HG03097 (cell line): ENCODE measurements around the gene SCART1.

Experiments
- ATAC-seq: cut with Tn5 transposase; IDR thresholded peaks from one replicate; pipeline ENCODE4 v1.9.1; 2021; ENCODE audit not compliant: unreplicated experiment, low FRiP score

The SCART1 gene

DNA sequence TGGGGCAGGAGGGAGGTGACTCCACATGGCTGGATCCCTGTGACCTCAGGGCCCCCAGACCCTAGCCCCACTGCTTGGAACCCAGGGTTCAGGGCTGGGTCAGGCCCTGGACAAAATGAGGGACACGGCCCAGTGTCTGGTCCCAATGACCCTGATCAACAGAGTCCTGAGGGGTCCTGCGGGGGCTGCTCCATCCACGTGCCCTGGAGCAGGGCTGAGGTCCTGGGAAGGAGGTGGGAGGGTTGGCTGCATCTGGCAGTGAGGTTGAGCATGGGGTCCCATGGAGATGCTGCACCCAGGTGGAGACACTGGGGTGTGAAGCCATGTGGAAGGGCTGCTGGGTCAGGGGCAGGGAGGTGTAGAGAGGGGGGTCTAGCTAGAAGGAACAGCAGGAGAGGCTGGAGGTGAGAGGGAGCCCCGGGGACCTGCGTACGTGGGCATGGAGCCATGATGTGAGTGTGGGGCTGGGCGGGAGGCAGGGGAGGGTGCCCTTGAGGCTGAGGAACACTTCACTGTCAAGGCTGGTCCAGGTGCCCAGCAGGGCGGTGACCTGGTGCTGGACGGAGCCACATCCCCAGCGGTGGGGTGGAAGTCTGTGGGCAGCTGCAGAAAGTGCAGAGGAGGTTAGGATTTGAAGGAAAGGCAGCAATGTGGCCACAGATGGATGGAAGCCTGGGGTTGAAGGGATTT, 604 bp downstream of the SCART1 start:
- ATAC-seq = no peak

DNA sequence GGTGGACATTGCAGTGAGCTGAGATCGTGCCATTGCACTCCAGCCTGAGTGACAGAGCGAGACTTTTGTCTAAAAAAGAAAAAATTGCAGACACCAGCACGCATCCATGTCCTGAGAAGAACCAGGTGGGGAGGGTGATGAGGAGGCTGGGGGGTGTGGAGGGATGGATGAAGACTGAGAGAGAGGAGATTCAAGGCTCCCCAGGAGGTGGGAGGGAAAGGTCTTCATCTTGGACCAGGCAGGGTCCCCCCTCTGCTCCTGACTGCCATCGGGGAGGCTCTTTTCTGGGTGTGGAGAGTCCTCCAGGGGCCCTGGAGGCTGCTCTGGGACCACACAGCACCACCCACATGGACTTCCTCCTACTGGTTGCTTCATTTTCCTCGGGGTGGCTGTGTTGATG, 1.5 kb downstream of the SCART1 start:
- ATAC-seq = no peak

DNA sequence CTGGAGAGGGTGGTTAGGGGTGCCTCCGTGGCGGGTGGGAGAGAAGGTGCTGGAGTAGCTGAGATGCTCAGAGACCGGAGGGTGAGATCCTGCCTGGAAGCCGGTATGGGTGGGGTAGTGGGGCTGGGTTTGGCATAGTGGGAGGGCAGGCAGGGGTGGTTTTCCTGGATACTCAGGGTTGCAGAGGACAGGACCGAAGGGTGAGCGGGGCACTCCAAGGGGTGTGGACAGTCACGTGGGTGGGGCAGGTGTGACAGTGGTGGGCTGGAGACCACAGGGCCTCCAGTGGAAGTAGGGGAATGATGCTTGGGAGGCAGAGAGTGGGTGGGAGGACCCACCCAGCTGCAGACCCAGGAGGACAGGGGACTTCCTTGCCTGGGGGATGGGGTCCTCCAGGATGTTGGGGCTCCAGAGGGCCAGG, 1.9 kb downstream of the SCART1 start:
- no peak for ATAC-seq

DNA sequence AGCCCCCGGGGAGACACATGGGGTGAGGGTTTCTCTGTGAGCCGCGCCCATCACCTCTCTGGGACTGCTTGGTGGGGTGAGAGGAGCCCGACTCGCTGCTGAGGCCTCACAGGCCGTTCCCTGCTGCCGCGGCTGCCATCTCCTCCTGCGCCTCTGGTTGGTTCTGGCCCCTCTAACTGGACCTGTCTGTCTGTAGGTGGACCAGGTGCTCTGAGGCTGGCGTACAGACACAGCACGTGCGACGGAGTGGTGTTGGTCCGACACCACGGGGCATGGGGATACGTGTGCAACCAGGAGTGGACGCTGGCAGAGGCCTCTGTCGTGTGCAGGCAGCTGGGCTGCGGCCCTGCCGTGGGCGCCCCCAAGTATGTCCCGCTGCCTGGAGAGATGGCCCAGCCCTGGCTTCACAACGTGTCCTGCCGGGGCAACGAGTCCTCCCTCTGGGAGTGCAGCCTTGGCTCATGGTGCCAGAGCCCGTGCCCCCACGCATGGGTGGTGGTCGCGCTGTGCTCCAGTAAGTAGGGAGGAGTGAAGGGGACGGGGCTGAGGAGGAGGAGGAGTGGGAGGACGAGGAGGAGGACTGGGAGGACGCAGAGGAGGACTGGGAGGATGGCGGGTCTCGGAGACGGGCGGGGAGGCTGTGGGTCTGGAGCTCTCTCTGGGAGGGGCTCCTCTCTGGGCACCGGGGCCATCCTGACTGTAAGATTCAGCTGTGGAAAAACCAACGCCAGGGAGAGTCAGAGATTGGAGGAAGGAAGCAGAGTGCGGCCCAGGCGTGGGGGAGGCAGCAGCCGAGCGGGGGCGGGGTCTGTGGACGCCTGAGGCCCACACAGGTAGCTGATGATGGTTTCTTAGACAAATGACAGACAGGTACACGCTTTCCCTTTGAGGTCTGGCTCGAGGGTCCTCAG, 2.6 kb downstream of the SCART1 start:
- ATAC-seq = no peak

DNA sequence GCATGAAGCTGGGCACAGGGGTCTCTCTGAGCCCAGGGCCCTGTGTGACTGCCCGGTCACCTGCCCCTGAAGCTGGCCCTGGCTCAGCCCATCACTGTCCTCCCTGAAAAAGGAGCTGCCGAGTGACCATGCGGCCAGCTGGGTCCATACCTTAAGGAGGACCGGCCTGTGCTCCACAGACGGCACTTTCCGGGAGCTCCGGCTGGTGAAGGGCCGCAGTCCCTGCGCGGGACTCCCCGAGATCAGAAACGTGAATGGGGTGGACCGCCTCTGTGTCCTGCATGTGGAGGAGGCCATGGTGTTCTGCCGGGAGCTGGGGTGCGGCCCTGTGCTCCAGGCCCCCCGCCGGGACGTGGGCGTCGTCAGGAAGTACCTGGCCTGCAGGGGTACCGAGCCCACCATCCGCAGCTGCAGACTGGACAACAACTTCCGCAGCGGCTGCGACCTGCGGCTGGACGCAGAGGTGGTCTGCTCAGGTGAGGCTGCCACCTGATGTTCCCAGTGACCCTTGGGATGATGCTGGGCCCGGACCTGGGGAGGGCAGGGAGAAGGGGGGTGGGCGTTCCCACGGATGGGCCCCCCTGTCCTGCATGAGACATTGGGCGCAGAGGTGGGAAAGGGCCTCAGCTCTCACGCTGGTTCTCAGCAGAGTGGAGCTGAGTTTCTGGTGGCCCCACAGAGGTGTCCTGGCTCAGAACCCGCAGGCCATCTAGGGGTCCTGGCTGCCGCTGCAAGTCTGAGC, 3.5 kb downstream of the SCART1 start:
- no peak for ATAC-seq

DNA sequence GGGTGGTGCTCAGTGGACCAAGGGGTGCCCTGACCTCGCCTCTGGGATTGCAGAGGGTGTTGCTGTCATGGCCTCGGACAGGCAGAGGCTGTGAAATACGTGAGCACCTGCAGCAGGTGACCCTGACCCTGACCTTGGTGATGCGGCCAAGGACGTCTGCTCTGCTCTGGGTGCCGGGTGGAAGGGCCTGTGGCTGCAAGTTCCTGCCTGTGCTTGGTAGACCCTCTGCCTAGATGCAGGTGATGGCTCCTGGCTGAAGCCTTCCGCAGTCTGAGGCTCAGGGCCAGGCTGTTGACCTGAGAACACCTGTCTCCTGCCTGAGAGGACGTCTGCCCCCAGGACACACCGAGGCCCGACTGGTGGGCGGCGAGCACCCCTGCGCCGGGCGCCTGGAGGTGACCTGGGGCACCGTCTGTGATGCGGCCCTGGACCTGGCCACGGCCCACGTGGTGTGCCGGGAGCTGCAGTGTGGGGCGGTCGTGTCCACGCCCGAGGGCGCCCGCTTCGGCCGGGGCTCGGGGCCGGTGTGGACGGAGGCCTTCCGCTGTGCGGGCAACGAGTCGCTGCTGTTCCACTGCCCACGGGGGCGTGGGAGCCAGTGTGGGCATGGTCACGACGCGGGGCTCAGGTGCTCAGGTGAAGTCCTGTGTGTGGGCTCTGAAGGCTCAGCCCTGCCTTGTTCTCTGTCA, 4.4 kb downstream of the SCART1 start:
- no peak for ATAC-seq

DNA sequence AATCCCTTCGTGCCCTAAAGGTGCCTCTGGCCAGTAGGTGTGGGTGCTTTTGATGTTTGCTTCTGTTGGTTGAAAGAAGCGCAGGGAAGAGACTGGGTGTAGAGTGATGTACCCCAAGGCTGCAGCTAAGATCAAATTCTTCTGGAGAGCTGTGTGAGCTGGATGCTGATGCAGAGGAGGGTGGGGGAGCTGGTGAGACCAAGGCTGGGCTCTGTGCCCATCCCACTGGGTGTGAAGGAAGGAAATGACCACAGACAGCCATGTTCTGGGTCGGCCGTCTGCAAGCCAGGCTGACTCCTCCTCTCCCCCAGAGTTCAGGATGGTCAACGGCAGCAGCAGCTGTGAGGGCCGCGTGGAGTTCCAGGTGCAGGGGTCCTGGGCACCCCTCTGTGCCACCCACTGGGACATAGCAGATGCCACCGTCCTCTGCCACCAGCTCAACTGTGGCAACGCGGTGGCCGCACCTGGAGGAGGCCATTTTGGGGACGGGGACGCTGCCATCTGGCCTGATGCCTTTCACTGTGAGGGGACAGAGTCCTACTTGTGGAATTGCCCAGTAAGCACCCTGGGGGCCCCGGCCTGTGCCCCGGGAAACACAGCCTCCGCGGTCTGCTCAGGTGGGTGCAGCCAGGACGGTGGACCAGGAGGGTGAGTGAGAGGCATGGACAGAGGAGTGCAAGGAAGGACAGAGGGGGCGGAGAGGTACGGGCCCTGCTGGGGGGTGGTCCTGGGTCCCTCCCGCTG, 5.1 kb downstream of the SCART1 start:
- no peak for ATAC-seq

DNA sequence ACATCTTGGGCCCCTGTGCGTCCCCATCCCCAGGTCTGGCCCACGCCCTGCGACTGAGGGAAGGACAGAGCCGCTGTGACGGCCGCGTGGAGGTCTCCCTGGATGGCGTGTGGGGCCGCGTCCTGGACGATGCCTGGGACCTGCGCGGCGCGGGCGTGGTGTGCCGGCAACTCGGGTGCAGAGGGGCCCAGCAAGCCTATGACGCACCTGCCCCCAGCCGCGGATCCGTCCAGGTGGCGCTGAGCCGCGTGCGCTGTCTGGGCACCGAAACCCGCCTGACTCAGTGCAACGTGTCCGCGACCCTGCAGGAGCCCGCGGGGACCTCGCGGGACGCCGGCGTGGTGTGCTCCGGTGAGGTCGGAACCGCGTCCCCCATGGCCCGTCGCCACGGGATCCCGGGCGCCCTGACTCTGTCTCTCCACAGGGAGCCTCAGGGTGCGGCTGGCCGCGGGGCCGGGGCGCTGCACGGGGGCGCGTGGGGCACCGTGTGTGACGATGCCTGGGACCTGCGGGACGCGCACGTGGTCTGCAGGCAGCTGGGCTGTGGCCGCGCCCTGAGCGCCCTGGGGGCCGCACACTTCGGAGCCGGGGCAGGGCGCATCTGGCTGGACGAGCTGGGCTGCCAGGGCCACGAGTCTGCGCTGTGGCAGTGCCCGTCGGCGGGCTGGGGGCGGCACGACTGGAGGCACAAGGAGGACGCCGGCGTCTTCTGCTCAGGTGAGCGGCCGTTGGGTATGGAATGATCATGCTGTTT, 5.9 kb downstream of the SCART1 start:
- no peak for ATAC-seq

DNA sequence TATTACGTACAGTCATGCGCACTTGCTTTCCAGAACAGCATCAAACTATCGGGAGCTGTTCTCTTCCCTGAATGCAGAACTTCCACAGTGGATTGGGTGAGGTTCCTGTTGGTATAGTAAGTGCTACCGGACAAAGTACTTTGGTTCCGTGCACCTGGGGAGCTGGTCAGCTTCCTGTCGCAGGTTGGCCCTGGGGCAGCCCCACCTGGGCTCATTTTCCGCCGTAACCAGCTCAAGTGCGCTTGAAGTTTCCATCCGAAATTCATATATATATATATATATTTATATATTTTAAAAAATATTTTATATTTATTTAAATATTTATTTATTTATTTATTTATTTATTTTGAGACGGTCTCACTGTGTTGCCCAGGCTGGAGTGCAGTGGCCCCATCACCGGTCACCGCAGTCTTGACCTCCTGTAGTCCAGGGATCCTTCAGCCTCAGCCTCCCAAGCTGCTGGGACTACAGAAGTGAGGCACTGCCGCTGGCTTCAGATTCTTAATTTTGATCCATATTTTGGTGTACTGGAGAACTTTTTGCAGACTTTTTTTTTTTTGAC, 6.5 kb downstream of the SCART1 start:
- no peak for ATAC-seq

DNA sequence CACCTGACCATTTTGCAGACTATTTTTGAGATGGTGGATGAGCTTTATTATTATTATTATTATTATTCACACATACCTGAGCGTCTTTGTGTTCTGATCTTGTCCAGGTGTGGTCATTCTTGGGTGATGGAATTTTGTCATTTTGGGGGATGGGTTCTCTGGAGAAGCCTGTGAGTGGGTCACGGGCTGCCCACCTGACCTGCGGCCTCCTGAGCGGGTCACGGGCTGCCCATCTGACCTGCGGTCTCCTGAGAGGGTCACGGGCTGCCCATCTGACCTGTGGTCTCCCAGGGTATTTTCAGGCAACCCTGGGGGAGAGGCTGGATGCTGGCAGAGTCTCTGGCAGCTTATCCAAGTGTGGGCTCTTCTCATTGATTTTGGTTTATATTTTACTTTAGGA, 7.3 kb downstream of the SCART1 start:
- no peak for ATAC-seq

DNA sequence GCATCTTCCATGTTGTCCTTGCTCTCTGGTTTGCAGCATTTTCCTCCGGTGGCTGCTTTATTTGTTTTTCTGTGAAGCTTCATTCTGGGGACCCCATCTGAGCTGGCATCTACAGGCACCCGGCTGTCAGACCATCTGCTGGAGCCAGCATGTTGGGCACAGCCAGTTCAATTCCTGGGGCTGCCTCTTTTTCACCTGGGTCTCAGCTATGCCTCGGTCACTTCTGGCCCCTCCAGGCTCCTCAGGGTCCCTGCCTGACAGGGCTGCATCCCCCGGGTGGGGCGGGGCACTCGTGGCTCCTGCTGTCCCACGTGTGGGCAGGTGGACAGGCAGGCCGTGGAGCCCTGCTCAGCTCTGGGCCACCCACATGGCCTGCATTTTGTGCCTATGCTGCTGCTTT, 8.1 kb downstream of the SCART1 start:
- no peak for ATAC-seq

DNA sequence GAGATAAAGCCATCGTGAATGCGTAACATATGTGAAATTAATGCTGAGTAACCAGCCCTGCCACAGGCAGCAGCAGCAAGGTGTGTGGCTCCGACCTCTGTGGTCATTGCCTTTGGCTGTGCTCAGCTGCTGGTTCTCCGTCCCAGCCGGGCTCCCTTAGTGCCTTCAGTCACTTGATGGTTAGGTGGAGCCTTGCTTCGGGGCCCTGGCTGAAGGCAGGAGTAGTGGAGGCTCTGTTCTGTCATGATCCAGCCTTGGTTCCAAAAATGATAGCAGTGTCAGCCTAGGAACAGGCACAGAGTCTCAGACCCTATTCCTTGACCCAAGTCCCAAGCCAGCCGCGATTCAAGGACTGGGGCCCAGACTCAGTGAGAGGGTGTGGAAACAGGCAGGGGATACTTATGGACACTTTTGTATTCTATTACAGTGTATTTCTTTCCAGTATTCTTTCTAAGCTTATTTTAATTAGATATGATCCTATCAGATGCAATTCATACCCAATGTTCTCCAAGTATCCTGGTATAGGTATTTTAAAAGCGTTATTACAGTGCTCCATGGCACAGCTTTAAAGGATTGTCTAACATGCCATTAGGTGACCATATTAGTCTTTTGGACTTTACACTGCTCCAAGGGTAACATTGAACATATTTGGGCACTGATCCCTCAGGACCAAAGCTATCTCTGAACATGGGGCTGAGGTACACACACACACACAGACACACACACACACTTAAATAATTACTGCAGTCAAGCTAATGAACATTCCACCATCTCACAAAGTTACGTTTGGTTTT, 9.0 kb downstream of the SCART1 start:
- no peak for ATAC-seq

DNA sequence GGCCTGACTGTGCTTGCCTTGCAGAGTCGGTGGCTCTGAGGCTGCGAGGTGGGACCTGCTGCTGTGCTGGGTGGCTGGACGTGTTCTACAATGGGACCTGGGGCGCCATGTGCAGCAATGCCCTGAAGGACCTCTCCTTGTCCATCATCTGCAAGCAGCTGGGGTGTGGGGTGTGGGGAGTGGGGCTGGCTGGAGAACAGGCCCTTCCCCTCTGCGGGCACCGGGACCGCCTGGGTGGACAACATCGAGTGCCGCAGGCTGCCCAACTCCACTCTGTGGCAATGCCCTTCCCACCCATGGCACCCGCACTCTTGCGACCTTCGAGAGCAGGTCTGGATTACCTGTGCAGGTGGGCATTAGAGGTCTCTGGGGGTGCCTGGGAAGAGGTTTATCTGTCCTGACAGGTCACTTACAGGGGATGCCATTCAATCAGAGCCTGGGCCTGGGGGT, 10.9 kb downstream of the SCART1 start:
- no peak for ATAC-seq

DNA sequence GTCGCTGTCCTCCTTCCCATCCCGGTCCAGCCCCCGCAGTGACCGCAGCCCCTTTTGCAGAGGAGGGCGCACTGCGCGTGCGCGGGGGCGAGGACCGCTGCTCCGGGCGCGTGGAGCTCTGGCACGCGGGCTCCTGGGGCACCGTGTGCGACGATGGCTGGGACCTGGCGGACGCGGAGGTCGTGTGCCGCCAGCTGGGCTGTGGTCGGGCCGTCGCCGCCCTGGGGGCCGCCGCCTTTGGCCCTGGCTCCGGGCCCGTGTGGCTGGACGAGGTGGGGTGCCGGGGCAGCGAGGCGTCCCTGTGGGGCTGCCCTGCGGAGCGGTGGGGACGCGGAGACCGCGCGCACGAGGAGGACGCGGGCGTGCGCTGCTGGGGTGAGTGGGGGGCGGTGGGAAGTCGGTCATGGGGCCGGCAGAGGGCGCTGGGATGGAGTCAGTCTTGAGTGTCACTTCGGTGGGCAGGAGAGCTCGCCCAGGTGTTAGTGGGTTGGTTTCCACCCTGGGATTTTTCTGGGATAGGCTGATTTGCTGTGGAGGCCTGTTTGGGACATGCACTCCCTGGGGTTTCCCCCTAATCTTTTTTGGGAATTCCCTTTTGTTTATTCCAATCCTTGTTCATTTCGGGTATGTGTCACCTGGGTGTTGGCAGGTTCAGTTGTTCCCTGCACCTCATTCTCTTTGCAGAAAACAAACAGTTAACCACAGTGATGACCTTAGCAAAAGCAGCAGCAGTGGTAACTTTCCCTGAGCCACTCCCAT, 11.6 kb downstream of the SCART1 start:
- no peak for ATAC-seq

DNA sequence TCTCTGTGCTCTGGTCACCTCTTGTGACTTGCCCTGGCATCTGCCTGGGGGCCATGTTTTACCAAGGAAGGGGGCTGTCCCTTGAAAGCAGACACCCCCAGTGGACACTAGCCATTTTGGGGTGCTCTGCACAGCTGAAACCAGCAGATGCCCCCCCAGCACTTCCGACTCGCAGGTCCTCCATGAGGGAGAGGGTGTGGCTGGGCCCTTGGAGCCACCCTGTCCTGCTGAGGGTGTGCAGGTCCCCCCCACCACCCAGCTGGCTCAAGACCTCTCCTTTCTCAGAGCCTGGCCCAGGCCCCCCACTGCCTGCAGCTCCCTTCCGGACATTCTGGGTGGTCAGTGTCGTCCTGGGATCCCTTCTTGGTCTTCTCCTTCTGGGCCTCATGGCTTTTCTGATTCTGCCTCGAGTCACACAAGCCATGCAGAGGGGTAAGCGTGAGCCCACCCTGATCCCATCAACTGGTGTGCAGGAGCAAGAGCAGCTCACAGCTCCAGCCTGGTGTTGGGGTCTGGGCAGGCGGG, 12.3 kb downstream of the SCART1 start:
- no peak for ATAC-seq

DNA sequence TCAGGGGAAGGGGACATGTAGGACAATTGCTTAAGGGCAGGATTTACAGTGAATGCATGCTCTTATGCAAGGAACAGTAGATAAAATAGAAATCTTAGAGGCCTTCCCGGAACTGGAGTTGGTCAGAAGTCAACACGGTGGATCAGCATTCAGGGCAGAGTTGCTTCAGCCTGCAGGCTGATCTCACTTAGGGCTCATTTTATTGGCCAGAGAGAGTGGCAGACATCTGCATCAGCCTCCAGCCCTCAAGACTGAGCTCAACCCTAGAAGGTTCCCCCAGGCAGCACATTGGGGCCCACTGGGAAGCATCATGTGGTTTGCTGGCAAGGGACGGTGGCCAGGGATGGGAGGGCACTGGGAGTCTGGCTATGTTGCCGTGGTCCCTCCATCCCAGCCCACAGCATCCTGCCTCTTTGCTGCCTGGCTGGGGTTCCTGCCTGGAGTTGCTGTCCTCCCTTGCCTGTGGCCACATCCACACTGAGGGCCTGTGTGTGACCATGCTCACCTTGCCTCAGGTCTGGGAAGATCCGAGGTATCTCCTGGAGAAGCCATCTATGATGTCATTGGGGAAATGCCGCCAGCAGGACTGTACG, 13.0 kb downstream of the SCART1 start:
- ATAC-seq = no peak
